PC-3 (cell line): ENCODE measurements around the gene NFKBIL1. TPM values are rescaled to one million over a fixed set of nuclear protein-coding genes. Genes with fewer than 3 reads are reported as not detected.

Experiments used
- ATAC-seq: fragments of 200-7000 bp; cut with Tn5 transposase; 2 replicates; pipeline ENCODE4 v1.9.1; 2020; ENCODE audit warnings: mild to moderate bottlenecking, moderate library complexity
- BruUV-seq: library from RNA; stranded (reverse); fragments of 400-500 nt; replicated peaks from 2 replicates; lab custom pipeline; 2021; lab: Mats Ljungman, UMichigan
- CTCF ChIA-PET: fragments of 300-600 bp; sonication (Branson Sonifier 250); formaldehyde crosslinking; loops from one replicate; lab custom pipeline; 2022; ENCODE audit warnings: antibody characterized with exemption; lab: Charles Lee
- POLR2A ChIA-PET: fragments of 300-600 bp; sonication (Branson Sonifier 250); formaldehyde crosslinking; loops from one replicate; lab custom pipeline; 2022; ENCODE audit warnings: antibody characterized with exemption; ENCODE audit not compliant: unreplicated experiment; lab: Charles Lee
- DNase-seq: peaks from one replicate; pipeline ENCODE4 v3.0.0-alpha.2; 2015
- H2AFZ ChIP-seq: fragments of 300-600 bp; sonication (generic); 2 replicates; pipeline ENCODE4 v1.6.0; 2016; ENCODE audit warnings: antibody characterized with exemption, low read length
- H3F3A ChIP-seq: fragments of 300-600 bp; sonication (generic); one replicate; pipeline ENCODE4 v1.6.0; 2017; ENCODE audit warnings: antibody characterized with exemption, low read length, control low read depth, mild to moderate bottlenecking; ENCODE audit not compliant: unreplicated experiment
- H3K27ac ChIP-seq: fragments of 300-600 bp; sonication (generic); 2 replicates; pipeline ENCODE4 v1.5.1; 2016; ENCODE audit warnings: mild to moderate bottlenecking, low read length
- H3K27me3 ChIP-seq: fragments of 300-600 bp; sonication (generic); 2 replicates; pipeline ENCODE4 v1.6.1; 2016; ENCODE audit warnings: low read length, mixed read lengths
- H3K36me3 ChIP-seq: fragments of 300-600 bp; sonication (generic); 2 replicates; pipeline ENCODE4 v1.6.1; 2016; ENCODE audit warnings: low read depth, mixed run types, low read length, mixed read lengths
- H3K4me1 ChIP-seq: fragments of 300-600 bp; sonication (generic); 2 replicates; pipeline ENCODE4 v1.5.1; 2016; ENCODE audit warnings: low read length; ENCODE audit not compliant: insufficient read depth
- H3K4me2 ChIP-seq: fragments of 300-600 bp; sonication (generic); 2 replicates; pipeline ENCODE4 v1.6.0; 2016; ENCODE audit warnings: low read length
- H3K4me3 ChIP-seq: fragments of 300-600 bp; sonication (generic); 2 replicates; pipeline ENCODE4 v1.5.1; 2016; ENCODE audit warnings: mild to moderate bottlenecking, low read length, mixed read lengths
- H3K79me2 ChIP-seq: fragments of 300-600 bp; sonication (generic); 2 replicates; pipeline ENCODE4 v1.6.1; 2017; ENCODE audit warnings: low read length, mixed read lengths
- H3K9ac ChIP-seq: fragments of 300-600 bp; sonication (generic); 2 replicates; pipeline ENCODE4 v1.6.0; 2016; ENCODE audit warnings: mild to moderate bottlenecking, low read length
- H3K9me2 ChIP-seq: fragments of 300-600 bp; sonication (generic); replicated peaks from 2 replicates; pipeline ENCODE4 v1.6.1; 2016; ENCODE audit warnings: mixed run types, low read length, mixed read lengths
- H3K9me3 ChIP-seq: fragments of 300-600 bp; sonication (generic); 2 replicates; pipeline ENCODE4 v1.6.1; 2016; ENCODE audit warnings: low read length, mixed read lengths
- H4K20me1 ChIP-seq: fragments of 300-600 bp; sonication (generic); 2 replicates; pipeline ENCODE4 v1.6.1; 2016; ENCODE audit warnings: low read length, mixed read lengths
- EZH2 ChIP-seq: fragments of 300-600 bp; sonication (generic); IDR thresholded peaks from one replicate; pipeline ENCODE4 v1.6.1; 2017; ENCODE audit warnings: antibody characterized with exemption, mild to moderate bottlenecking, low read length; ENCODE audit not compliant: unreplicated experiment
- EZH2phosphoT487 ChIP-seq: fragments of 300-600 bp; sonication (generic); IDR thresholded peaks from 2 replicates; pipeline ENCODE4 v1.6.1; 2018; ENCODE audit warnings: mild to moderate bottlenecking, antibody characterized with exemption, low read length, borderline replicate concordance
- intact Hi-C: fragments of 100-400 bp; cut with micrococcal nuclease; formaldehyde crosslinking; loops from 2 replicates; pipeline ENCODE4 v1.9.0; 2023
- total RNA-seq: library from RNA; depleted of rRNA; stranded (reverse); fragments of >200 nt; gene quantifications from 2 replicates; pipeline ENCODE4 v1.2.3, GENCODE V29; 2014
- TF ChIP-seq, protein P1 (sequence below): fragments of 300-600 bp; sonication (generic); conservative IDR thresholded peaks from 2 replicates; pipeline ENCODE4 v1.5.1; 2017; ENCODE audit warnings: antibody characterized with exemption, low read depth, mild to moderate bottlenecking, low read length

Gene NFKBIL1
- total RNA-seq, 1 experiment from 2014 or later: 38.2 TPM

DNA sequence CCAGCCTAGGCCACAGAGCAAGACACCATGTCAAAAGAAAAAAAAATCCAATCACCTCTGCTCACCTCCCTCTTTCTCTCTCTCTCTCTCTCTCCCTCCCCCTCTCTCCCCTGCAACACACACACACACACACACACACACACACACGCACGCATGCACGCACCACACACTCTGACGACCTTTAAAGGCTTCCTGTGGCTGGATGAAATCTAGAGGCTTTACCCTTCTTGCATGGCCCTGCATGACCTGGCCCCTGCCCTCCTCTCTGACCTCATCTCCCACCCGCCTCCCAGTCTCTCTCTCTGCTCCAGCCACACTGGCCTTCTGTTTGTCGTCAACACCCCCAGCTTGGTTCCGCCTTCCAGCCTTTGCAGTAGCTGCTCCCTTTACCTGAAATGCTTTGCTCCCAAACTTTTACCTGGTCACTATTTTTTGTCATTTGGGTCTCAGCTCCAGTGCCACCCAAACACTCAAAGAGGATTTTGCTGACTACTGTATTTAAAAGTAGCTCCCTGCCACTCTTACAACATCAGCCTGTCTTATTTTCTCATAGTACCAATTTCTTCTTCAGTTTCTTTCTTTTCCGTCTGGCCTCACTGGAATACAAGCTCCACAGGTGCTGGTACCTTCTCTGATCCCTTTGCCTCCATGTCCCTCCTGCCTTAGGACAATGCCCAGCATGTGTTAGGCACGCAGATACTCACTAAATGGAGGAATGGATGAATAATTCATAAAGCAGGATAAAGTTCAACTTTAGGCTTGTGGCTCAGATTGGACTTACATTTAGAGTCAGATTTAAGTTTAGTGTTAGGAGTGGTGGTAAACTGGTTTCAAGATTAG, 20.3 kb downstream of the NFKBIL1 start:
- no peak overlapping the region for H3K27ac ChIP-seq
- ATAC-seq: no peak
- no peaks in the 10 kb centered on the region for H3K79me2 ChIP-seq
- intact Hi-C loops: no loop called here
- TF ChIP-seq, protein P1, sequence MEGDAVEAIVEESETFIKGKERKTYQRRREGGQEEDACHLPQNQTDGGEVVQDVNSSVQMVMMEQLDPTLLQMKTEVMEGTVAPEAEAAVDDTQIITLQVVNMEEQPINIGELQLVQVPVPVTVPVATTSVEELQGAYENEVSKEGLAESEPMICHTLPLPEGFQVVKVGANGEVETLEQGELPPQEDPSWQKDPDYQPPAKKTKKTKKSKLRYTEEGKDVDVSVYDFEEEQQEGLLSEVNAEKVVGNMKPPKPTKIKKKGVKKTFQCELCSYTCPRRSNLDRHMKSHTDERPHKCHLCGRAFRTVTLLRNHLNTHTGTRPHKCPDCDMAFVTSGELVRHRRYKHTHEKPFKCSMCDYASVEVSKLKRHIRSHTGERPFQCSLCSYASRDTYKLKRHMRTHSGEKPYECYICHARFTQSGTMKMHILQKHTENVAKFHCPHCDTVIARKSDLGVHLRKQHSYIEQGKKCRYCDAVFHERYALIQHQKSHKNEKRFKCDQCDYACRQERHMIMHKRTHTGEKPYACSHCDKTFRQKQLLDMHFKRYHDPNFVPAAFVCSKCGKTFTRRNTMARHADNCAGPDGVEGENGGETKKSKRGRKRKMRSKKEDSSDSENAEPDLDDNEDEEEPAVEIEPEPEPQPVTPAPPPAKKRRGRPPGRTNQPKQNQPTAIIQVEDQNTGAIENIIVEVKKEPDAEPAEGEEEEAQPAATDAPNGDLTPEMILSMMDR: no peak
- TF ChIP-seq EZH2 (no peak), EZH2phosphoT487 (no peak)
- H3K4me1 ChIP-seq: peaks cover 6% of the 10 kb centered on the region
- H3K4me2 ChIP-seq: no peak overlapping the region
- H3K9me2 ChIP-seq: no peaks in the 10 kb centered on the region
- no TSS peak for BruUV-seq
- ChIA-PET POLR2A (no interaction called here), CTCF (no interaction called here)
- H3K36me3 ChIP-seq: no peaks in the 10 kb centered on the region
- no peaks in the 10 kb centered on the region for H3K9me3 ChIP-seq
- no peak overlapping the region for H2AFZ ChIP-seq
- no peaks in the 10 kb centered on the region for H4K20me1 ChIP-seq
- no peaks in the 10 kb centered on the region for H3K27me3 ChIP-seq
- no peak overlapping the region for H3K9ac ChIP-seq
- no peaks in the 10 kb centered on the region for H3F3A ChIP-seq
- DNase-seq: no peak
- H3K4me3 ChIP-seq: no peak overlapping the region

DNA sequence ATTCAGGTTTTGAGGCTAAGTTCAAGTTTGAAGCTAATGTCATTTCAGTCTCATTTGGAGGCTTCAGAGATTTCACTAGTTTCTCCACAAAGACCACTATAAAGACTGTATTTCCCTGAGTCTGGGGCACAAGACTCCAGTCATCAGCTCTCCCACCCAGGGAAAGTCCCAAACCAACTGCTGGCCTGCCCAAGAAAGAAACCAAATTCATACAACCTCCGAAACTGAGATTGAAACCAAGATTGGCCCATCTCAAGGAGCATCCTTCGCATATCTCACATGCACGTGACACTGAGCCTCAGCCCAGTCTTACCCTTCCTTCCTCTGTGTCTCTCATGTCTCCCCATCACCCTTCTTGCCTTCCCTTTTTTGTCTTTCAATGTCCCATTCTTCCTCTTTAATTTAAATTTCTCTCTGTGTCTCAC, 21.1 kb downstream of the NFKBIL1 start:
- no peaks in the 10 kb centered on the region for H3K36me3 ChIP-seq
- TF ChIP-seq EZH2 (no peak), EZH2phosphoT487 (no peak)
- TF ChIP-seq, protein P1: no peak
- no peaks in the 10 kb centered on the region for H3K9me3 ChIP-seq
- ChIA-PET CTCF (no interaction called here), POLR2A (no interaction called here)
- H3K4me1 ChIP-seq: no peaks in the 10 kb centered on the region
- no peak overlapping the region for H3K4me3 ChIP-seq
- H2AFZ ChIP-seq: no peak overlapping the region
- H3K9me2 ChIP-seq: no peaks in the 10 kb centered on the region
- H4K20me1 ChIP-seq: no peaks in the 10 kb centered on the region
- no peaks in the 10 kb centered on the region for H3K27me3 ChIP-seq
- H3K27ac ChIP-seq: no peak overlapping the region
- no peaks in the 10 kb centered on the region for H3F3A ChIP-seq
- no peak overlapping the region for H3K4me2 ChIP-seq
- DNase-seq: no peak
- ATAC-seq: no peak
- intact Hi-C loops: no loop called here
- no peaks in the 10 kb centered on the region for H3K79me2 ChIP-seq
- BruUV-seq: no TSS peak
- no peak overlapping the region for H3K9ac ChIP-seq

DNA sequence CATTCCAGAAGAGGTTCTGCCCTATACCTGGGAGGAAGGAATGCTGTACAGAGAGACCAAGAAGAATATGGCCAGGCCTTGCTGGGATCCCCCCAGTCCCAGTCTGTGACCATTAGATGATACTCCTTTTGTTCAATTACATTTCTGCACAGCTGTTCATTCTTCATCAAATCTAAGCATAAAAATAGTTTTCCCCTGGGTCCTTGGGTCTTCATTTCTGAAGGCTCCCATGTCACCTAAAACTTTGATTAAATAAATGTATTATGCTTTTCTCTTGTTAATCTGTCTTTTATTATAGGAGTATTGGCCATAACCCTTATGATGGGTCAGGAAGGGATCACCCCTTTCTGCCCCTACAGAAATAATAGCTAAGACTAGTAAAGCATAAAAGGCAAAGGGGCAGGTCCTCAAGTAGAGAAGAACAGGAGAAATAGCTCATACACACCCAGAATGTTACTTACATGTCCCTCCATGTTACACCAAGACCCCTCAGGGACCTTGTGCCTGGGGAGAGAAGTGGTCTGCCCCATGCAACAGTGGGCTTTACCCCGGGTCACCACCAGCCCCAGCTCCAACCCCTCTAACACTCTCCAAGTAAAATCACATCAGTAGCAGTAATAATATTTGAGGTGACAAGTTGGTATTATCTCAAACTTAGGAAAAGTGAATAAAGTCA, 22.6 kb downstream of the NFKBIL1 start:
- ATAC-seq: no peak
- POLR2A ChIA-PET: no interaction called here

More for the DNA sequence above, 22.6 kb downstream of the NFKBIL1 start:
- no peak overlapping the region for H2AFZ ChIP-seq
- TF ChIP-seq EZH2phosphoT487 (no peak), EZH2 (no peak)
- TF ChIP-seq, protein P1: no peak
- H3K4me1 ChIP-seq: no peaks in the 10 kb centered on the region
- CTCF ChIA-PET: no interaction called here
- no peak overlapping the region for H3K27ac ChIP-seq
- no peak overlapping the region for H3K9ac ChIP-seq
- H3K79me2 ChIP-seq: no peaks in the 10 kb centered on the region
- no peaks in the 10 kb centered on the region for H3K27me3 ChIP-seq
- H3K4me2 ChIP-seq: no peak overlapping the region
- intact Hi-C loops: no loop called here
- no TSS peak for BruUV-seq
- H3F3A ChIP-seq: no peaks in the 10 kb centered on the region
- DNase-seq: no peak
- H3K4me3 ChIP-seq: no peak overlapping the region
- H3K36me3 ChIP-seq: no peaks in the 10 kb centered on the region
- H4K20me1 ChIP-seq: no peaks in the 10 kb centered on the region
- no peaks in the 10 kb centered on the region for H3K9me2 ChIP-seq
- H3K9me3 ChIP-seq: no peaks in the 10 kb centered on the region
